HG03354 (cell line): ENCODE results near the gene ERVMER34-1.

ENCODE experiments used
- ATAC-seq: cut with Tn5 transposase; IDR thresholded peaks from one replicate; pipeline ENCODE4 v1.9.1; 2021; ENCODE audit warnings: mild to moderate bottlenecking; ENCODE audit not compliant: unreplicated experiment, poor library complexity, severe bottlenecking

The ERVMER34-1 gene, protein sequence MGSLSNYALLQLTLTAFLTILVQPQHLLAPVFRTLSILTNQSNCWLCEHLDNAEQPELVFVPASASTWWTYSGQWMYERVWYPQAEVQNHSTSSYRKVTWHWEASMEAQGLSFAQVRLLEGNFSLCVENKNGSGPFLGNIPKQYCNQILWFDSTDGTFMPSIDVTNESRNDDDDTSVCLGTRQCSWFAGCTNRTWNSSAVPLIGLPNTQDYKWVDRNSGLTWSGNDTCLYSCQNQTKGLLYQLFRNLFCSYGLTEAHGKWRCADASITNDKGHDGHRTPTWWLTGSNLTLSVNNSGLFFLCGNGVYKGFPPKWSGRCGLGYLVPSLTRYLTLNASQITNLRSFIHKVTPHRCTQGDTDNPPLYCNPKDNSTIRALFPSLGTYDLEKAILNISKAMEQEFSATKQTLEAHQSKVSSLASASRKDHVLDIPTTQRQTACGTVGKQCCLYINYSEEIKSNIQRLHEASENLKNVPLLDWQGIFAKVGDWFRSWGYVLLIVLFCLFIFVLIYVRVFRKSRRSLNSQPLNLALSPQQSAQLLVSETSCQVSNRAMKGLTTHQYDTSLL

DNA sequence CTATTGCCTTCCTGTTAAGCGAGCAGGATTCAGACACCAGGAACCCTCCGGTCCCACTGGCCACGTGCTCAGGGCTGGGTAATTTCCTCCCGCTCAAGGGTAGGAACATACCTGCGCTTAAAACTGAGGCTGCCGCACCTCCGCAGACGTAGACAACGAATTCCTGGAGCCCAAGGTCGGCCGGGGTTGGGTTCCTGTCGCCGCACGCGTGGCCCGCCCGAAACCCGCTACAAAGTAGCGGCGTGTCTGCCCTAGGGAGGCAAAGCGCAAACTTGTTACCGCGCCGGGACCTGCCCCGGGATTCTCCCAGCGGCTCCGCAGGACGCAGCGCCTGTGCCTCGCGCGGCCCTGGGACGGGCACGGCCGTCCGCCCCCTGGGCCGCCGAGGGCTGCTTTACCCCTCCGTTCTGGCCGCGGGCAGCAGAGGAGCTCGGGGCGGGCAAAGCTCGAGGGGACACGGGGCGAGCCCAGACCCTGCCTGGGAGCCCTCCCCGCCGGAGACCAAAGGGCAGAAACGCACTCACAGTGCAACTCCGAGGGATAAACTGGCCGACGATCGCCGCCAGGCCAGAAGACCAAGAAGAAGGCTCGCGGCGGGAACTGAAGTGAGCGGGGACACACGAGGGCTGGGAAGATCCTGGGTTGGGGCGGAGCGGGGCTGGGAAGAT is at the start of gene ERVMER34-1:
Gene ERVMER34-1 (minus strand): TSS at position 607 of the 668 bp plus-strand sequence. CDS start 5,905 bp downstream, outside the sequence.
- no peak for ATAC-seq

GRCh38 chr4:52799813-52800212 is 48.6 kb upstream of the ERVMER34-1 start:
- ATAC-seq = no peak

GRCh38 chr4:52795533-52795932 is 44.3 kb upstream of the ERVMER34-1 start:
- no peak for ATAC-seq

DNA sequence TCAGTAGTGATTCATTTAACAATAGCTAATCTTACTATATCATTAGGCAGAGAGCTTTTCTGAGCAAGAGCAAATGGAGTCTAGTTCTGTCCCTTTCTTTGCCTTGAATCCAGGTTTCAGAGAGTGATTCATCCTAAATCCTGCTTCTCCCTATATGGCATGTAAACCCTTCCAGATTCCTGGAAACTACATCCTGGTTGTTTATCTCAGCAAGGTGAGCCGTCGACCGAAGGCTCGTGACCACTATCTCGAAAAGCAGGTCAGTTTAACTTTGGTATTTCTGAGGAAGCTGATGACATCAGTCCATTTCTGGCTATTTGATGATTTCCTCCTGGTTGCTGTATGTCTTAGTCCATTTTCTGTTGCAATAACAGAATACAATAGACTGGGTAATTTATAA is 40.7 kb upstream of the ERVMER34-1 start:
- ATAC-seq = no peak

- ATAC-seq = no peak
Measured at GRCh38 chr4:52789774-52790173, 38.5 kb upstream of the ERVMER34-1 start.

DNA sequence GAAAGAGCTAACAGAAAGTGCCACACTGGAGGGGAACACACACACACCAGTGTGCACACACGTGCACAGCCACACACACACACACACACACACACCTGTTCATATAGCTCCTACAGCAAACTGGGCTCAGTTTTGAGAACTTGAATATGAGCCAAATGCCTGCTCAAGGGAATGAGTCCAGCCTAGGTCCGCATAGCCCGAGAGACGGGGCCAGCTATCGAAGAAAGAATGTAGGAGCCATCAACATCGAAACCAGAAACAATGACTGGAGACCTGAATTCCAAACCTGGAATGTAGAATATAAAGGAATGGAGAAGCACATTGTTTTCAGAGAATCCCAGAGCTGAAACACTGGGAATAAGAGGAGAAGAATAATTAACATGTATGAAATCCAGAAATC is 37.6 kb upstream of the ERVMER34-1 start:
- no peak for ATAC-seq

DNA sequence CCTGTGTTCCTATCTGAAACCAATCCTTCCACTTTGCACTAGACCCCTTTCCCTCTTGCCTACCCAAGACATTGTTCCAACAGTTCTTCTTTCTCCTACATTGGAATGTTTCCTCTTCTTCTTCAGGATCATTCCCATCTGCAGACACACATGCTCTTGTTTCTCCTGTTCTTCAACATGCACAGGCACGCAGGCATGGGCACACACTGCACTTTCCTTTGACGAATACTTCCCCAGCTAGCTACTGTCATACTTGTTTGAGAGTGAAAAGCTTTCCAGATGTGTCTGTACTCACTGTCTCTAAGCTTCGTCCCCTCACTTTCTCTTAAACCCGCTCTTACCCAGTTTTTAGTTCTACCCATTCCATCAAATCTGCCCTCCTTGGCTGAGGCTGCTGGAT is 31.8 kb upstream of the ERVMER34-1 start:
- ATAC-seq = no peak

- no peak for ATAC-seq
Measured at GRCh38 chr4:52780617-52781354, 29.6 kb upstream of the ERVMER34-1 start.

- no peak for ATAC-seq
Measured at GRCh38 chr4:52780206-52780605, 29.0 kb upstream of the ERVMER34-1 start.

DNA sequence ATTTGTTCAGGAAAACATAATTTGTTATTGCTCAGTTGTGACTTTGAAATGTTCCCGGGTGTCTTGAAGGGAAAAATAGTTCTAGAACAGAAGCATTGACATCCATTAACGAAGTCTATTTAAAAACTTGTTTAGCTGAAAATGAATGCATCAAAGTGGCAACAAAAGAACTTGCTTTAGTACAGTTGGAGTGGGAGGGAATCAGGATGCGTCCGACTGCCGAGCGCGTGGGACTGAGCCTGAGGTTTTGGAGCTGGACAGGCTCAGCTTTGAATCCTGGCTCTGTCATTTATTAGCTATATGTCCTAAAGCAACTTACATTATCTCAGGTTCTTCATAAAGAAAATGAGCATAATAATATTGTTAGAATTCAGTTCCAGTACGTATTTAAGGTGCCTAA is 9.0 kb upstream of the ERVMER34-1 start:
- no peak for ATAC-seq

DNA sequence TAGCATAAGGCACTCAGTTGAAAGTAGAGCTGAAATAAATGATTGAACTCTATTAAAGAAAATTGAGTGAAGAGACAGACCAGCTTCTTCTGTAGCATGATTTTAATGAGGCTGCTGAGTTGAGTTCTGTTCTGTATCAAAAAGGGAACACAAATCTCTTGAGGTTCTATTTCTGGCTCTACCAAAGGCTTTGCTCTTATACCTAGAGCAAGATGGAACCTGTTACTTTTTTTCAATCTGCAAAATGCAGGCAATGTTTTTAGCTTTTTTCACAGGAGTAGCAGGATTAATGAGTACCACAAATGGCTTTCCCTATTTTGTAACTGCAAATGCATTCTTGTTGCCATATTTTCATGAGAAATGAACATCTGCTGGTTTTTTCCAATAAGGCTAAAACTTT is 4.2 kb upstream of the ERVMER34-1 start:
- ATAC-seq = no peak

DNA sequence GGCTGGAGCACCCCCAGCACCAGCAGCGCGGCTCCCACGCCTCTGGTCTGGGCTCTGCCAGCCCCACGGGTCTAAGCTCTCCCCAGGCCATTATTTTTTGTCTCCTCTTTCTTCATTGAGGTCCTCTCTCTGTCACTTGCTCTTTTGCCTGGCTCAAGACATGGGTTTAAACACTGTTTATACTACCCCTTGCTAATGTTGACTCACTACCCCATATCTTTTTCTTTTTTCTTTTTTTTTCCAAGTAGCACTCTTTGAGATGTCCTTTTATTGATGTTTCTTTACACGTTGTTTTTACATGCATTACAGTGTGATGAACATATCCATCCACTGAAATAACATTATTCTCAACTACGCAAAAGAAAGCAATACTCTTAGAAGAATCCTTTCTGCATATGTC is 1.7 kb upstream of the ERVMER34-1 start:
- no peak for ATAC-seq

DNA sequence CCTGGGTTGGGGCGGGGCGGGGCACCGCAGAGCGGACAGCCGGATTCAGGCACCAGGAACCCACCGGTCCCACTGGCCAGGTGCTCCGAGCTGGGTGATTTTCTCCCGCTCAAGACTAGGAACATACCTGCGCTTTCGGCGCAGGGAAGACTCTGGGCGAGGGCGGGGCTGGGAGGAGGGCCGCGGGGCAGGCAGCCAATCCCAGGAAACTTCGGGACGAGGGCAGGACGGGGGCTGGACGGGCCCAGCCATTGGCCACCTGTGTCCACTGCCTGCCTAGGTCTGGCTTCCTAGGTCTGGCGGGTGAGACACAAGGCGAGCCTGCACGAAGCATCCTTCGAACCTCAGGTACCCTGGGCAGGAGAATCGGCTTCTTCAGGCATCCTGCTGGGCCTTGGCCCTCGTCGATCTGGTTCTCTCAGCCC is 274 bp upstream of the ERVMER34-1 start:
- ATAC-seq = no peak

DNA sequence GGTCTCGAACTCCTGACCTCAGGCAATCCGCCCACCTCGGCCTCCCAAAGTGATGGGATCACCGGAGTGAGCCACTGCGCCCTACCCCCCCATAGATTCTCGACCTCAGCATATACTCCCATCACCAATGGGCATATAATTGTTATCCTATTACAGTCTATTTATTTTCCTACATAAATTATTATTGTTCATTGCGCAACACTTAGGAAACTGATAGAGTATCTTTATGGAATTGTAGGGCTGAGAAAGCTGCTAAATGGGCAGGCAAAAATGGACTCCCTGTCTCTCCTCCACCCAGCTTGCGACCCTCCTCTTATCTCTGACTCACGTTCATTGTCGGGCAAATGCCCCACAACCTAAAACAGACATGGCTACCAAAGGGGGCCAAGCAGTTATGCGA is 1.0 kb downstream of the ERVMER34-1 start:
- ATAC-seq = no peak

DNA sequence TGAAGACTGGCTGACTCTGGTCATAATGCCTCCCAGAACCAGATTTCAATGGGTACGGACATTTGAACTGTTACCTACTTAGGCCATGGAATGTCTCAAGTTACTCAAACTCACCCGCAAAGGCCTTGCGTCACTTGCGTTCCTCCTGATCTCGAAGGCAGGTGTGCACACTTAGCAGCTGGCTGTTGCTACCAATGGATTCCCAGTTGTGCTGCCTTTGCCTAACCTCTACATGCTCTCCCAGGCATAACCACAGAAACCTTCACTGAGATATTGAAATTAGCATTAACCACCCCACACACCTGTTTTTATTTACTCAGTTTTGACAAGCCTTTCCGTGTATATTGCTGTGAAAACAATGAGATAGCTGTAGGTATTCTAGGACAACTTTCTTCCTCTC is 2.8 kb downstream of the ERVMER34-1 start:
- peak; percentile 61 for ATAC-seq

DNA sequence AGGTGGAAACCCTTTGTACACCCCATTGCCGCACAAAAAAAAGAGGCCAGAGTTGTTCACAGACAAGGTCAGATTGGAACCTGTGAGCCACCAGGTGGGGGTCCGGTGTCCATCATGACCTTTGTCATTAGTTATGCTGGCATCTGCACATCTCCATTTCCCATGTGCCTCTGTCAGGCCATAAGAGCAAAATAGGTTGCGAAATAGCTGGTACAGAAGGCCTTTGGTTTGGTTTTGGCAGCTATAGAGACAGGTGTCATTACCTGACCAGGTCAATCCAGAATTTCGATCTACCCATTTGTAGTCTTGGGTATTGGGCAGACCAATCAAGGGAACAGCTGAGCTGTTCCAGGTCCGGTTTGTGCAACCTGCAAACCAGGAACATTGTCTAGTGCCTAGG is 6.6 kb downstream of the ERVMER34-1 start:
- ATAC-seq = no peak

DNA sequence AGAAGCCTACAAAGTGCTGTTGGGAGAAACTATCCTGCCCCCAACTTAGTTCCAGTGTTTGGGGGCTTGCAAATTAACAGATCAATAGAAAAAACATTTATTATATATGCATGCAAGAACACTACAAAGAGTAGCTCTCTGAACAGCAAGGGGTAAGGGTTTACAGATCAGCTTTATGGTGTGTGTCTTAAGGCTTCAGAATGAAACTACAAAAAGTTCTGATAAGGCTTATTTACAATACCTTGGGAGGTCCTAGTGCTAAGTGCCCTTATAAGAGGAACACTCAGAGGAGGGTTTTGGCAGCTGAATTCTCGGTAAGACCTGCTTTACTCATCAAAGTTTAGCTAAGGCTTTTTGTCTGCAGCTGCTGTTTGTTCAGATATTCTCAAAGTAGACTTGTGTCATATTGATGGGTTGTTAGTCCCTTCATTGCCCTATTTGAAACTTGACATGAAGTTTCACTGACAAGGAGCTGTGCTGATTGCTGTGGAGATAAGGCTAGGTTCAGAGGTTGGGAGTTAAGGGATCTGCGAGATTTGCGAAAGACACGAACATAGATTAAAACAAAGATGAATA is 7.7 kb downstream of the ERVMER34-1 start:
- no peak for ATAC-seq

- no peak for ATAC-seq
Measured at GRCh38 chr4:52729586-52729985, 21.6 kb downstream of the ERVMER34-1 start.

DNA sequence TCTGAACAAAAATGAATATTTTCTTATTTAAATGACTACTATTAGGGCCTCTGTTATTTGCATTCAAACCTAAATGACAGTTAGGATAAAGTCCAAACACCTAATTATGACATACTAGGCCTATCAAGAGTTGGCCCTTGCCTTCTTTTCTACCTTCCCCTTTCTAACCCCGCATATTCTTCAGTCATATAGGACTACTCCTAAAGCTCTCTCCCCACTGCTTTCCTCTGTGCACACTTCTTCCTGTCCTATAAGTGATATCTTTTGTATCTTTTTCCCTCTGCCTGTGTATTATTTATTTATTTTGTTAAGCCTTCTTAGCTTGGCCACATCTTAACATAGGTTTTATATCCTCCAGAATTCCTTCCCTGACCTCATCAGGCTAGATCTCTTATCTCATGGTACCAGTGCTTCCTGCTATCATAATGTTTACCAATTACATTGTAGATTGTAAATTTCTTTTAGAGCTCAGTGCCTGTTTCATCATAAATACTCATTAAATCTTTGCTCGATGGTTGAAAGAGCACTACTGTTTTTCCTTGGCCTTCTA is 22.5 kb downstream of the ERVMER34-1 start:
- ATAC-seq = no peak
